Activated CD4-positive, alpha-beta T cell treated with anti-CD3 and anti-CD28 coated beads, Interleukin-10, Interleukin-2, amounts not matched to agents 100 ng/mL and 50 ng/mL, durations not matched to agents 16 hours and 8 hours (primary cell): ENCODE data around the gene LAMTOR1.
"Not testable (repeated sequence)": the region's sequence is repeated elsewhere in the genome, so short reads cannot be mapped to it uniquely, and the experiment has no call there.

Experiments
- DNase-seq: peaks from one replicate; pipeline ENCODE4 v3.0.0-alpha.2; 2020

Gene LAMTOR1

DNA sequence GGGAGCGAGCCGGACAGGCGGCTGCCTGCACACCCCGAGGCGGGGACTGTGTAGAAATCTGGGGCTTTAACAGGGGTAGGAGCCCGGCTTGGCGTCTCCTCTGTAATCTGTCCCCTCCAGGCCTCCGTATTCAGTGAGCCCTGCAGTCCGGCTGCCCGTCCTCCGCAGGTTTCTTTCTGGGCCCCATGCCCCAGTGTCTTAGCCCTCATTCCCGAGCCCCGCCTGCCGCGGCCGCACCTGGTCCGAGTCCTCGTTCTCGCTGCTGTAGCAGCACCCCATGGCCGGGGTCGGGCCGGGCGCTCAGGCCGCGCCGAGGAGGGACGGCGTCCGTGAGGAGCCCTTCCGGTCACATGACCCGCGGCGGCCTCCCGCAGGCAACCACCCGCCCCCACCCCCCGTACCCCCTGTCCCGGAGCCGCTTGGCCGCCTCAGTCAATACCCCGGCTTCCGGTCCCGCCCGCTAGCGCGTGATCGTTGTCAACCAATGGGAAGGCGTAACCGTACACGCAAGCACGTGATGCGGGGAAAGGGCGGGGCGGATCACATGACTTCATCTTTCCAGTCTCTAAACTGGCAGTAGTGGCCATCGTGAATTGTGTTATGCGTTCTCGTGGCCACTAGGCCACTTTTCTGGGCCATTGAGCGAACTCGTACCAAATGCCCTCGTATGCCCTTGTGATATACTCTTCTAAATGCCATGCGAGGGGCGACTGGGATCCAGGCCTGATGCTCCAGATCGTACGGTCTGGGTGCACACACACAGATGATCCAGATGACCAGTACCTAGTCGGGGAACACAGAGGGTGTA is at the start of gene LAMTOR1:
Gene LAMTOR1 (minus strand): TSS at position 352 of the 808 bp plus-strand sequence. CDS start 73 bp downstream, at position 279.
- peak; percentile 99 for DNase-seq

DNA sequence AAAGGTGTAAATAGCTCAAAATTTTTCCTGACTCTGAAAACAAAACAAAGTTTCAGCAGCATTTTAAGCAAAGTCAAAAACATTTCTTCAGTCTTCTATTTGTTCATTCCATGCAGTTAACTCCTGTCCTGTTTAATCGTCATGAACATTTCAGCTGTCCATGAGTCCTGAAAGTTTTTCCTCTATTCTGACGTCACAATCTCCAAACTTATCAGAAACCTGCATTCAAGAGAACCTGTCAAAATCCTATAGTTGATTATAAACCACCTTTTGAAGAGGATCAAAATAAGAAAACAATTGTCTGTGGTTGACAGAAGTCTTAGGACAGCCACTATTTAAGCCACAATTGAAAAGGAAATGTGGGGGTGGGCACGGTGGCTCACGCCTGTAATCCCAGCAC is 47.8 kb upstream of the LAMTOR1 start:
- DNase-seq = no peak

- DNase-seq = no peak
Observed at GRCh38 chr11:72146625-72147024, 43.5 kb upstream of the LAMTOR1 start.

DNA sequence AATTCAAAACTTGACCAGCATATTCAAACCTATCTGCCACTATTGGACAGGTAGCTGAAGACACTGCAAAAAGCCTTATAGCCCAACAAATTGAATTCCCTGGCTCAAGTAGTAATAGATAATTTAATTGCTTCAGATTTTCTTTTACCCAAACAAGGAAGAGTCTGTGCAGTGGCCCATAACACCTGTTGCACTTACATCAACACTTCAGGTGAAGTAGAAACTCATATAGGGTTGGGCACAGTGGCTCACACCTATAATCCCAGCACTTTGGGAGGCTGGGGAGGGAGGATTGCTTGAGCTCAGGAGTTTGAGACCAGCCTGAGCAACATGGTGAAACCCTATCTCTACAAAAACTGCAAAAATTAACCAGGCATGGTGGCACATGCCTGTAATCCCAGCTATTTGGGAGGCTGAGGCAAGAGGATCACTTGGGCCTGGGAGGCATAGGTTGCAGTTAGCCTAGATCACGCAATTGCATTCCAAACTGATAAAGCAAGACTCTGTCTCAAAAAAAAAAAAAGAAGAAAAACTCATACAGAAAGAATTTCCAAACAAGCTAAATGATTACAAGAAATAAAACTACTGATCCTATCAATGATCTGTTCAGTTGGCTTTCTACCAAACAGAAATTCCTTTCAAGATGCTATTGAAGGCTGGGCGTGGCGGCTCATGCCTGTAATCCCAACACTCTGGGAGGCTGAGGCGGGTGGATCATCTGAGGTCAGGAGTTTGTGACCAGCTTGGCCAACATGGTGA is 41.9 kb upstream of the LAMTOR1 start:
- no peak for DNase-seq

DNA sequence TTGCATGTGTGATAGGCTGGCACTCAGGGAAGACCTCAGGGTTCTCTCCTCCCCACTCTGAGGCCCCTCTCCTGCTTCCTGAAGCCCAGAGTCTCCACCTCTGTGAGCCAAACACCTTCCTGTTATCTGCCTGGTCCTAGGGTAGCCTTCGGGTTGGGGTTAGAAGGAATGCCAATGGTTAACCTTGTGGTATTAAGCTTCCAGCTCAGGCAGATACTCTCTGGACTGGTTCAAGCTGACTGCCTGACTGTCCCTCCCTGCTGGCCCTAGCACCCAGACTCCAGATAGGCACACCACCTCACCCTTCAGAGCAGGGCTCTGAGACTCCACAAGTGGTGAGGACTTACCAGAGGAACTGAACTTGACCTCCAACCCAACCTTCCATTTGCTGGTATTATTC is 39.4 kb upstream of the LAMTOR1 start:
- DNase-seq = not testable (repeated sequence)

DNA sequence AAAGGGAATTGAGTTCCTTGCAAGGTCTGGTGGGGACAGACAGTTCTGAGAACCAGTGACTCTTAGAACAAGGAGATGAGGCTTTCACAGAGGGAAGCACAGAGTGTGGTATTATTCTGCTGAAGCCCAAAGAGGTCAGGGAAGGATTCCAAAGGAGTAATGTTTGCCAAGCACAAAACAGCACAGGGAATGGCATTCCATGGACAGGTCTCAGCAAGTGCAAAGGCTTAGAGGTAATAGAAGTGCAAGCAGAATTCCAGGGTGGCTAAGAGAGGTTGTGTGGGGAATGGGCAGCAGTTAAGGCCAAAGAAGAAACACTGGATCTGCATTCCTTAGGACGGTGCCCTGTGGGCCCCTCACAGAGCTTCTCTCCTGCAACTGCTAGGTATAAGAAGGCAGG is 39.0 kb upstream of the LAMTOR1 start:
- DNase-seq = not testable (repeated sequence)

GRCh38 chr11:72141066-72141465 is 38.0 kb upstream of the LAMTOR1 start:
- DNase-seq = peak; percentile 91

- DNase-seq = no peak
Observed at GRCh38 chr11:72140661-72141060, 37.6 kb upstream of the LAMTOR1 start.

- no peak for DNase-seq
Observed at GRCh38 chr11:72139500-72139899, 36.4 kb upstream of the LAMTOR1 start.

DNA sequence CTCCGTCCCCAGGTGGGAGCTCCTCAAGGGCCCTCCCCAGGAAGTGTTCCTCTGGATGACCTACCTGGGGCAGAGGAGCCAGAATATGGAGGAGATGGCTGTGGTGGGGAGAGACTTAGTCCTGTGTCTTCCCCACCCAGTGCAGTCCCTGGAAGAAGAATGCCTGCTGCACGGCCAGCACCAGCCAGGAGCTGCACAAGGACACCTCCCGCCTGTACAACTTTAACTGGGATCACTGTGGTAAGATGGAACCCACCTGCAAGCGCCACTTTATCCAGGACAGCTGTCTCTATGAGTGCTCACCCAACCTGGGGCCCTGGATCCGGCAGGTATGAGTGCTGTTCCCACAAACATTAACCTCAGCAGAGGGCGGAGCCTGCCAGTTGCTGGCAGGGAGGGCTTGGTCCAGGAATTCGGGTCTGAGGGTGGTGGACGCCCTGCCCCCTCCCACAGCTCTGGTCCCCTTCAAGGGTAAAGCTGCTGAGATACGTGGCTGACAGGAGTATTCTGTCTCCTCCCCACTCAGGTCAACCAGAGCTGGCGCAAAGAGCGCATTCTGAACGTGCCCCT is 35.8 kb upstream of the LAMTOR1 start:
- DNase-seq = no peak

DNA sequence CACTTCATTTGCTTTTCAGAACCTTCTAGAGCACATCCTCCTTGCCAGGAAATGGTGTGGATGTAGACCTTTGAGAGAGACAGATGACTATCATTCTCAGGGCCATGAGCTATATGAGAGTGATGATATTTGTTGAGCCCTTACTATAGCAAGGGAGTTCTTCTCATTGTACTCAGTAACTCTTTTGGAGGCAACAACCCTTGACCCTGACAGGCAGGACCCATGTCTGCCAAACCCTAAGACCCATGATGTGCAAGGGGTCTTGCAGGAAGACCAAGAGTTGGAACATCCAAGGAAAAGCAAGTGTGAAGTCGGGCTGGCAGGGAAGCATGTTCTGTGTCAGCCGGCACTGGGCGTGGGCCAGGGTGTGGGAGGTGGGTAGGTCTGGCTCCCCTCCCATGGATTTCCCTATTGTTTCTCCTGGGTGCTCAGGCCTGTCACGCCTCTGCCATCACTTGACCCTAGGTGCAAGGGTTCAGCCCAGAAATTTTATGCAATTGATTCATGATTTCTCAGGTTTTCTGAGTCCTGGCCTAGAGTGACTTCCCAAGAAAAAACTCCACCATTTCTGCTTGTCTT is 33.7 kb upstream of the LAMTOR1 start:
- DNase-seq = peak; percentile 7

DNA sequence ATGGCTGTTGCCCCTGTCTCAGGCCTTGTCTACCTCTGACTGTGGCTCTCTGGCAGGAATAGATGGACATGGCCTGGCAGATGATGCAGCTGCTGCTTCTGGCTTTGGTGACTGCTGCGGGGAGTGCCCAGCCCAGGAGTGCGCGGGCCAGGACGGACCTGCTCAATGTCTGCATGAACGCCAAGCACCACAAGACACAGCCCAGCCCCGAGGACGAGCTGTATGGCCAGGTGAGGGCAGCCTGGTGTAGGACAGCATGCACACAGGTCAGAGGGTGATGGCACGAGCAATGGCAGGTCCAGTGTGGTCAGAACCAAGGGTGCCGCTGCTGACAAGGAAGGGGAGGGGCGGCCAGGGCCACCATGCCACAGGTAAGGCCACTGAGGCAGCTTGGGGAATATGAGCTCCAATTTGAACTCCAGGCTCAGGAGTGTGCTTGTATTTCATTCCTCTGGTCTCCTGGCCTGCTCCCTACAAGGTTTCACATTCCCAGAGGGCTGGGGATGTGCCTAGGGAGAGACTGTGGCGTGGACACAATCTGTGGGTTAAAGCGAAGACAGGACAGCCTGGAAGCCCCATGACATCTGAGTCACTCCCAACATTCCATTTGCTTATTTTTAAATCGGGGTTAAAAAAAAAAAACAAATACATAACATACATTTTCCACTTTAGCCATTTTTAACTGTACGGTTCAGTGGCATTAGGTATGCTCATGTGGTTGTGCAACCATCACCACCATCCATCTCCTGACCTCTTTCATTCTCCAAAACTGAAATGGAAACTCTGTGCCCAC is 33.0 kb upstream of the LAMTOR1 start:
- DNase-seq = no peak

- DNase-seq = not testable (repeated sequence)
Observed at GRCh38 chr11:72135473-72135872, 32.4 kb upstream of the LAMTOR1 start, which contains the start of gene FOLR3. Gene FOLR3, plus strand, starts transcription at chr11:72135725. Its CDS starts 228 bp downstream, at chr11:72135953.

GRCh38 chr11:72132646-72133045 is 29.5 kb upstream of the LAMTOR1 start:
- no peak for DNase-seq

- no peak for DNase-seq
Observed at GRCh38 chr11:72129381-72129780, 26.3 kb upstream of the LAMTOR1 start.

DNA sequence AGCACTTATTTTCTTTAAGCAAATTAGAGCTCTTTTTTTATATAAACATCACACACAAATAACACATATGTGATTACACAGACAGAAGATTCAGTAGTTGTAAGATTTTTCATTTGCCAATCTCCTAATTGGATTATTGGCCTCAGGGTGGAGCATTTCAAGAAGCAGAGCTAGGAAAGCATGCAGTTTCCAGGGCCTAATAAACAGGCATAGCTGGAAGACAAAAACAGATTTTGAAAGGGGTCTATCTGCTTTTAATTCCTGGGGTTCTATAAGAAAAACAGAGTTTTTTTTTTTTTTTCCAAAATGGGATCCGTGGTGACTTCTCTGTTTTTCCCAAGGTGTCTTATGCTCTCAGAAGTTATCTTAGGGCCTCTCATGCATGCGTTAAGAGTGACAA is 24.8 kb upstream of the LAMTOR1 start:
- no peak for DNase-seq

- no peak for DNase-seq
Observed at GRCh38 chr11:72125956-72126355, 22.9 kb upstream of the LAMTOR1 start.

- no peak for DNase-seq
Observed at GRCh38 chr11:72124046-72124445, 20.9 kb upstream of the LAMTOR1 start.

DNA sequence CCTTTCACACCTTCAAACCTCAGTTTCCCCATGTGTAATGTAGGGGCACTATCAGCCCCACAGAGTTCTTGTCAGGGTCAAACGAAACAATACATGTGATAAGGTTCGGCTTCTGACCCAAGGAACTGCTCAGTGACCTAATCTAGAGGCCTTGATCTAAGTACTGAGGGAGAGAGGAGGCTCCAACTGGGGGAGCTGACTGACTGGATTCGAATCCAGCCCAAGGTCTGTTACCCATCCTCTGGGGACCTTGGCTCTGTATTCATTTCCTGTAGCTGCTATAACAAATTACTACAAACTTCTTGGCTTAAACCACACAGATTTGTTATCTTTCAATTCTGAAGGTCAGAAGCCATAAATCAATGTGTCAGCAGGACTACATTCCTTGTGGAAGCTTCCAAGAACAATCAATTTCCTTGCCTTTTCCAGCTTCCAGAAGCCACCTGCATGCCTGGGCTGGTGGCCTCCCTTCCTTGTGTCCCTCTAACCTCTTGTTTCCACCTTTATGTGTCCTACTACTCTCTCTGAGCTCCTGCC is 20.1 kb upstream of the LAMTOR1 start:
- DNase-seq = no peak

DNA sequence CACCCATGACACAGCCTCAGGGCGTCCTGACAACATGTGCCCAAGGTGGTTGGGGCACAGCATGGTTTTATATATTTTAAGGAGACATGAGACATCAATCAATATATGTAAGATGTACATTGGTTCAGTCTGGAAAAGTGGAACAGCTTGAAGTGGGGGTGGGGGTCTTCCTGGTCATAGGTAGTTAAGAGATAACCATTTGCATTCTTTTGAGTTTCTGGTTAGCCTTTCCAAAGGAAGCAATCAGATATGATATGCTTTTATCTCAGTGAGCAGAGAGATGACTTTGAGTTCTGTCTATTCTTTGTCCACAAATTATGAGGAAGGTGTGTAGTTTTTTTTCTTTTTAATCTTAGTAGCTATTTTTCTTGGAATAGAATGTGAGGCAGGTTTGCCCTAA is 19.5 kb upstream of the LAMTOR1 start:
- no peak for DNase-seq

DNA sequence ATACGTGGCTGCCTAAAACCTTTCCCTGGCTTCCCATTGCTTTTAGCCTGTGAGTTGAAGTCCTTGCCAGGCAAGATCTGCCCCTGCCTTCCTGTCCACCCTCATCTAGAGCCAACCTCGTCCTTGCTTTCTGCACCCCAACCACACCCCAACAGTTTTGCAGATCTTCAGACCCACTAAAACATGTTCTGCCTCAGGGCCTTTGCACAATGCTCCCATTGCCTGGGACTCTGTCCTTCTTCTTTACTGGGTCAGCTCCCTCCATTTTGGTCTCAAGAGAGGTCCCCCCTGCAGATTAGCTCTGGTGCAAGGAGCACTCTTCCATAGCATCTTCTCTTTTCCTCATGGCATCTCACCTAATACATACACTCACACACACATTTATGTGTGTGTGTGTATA is 17.8 kb upstream of the LAMTOR1 start:
- DNase-seq = no peak

- no peak for DNase-seq
Observed at GRCh38 chr11:72119198-72119597, 16.1 kb upstream of the LAMTOR1 start.
